Lower leg skin (tissue), 3 donors: ENCODE measurements around the gene HAUS5.

Experiments
- CTCF ChIP-seq, 3 donors: fragments of 450-650 bp; IDR thresholded peaks; one replicate each; pipeline ENCODE4 v1.5.1; 2016; ENCODE audit warnings: antibody characterized with exemption in 3 of 3, mild to moderate bottlenecking in 3 of 3, moderate library complexity in 2 of 3
- POLR2A ChIP-seq, 2 donors: fragments of 450-650 bp; IDR thresholded peaks; one replicate each; pipeline ENCODE4 v1.6.1; 2016 to 2017; ENCODE audit warnings: antibody characterized with exemption in 2 of 2, mild to moderate bottlenecking in 1 of 2, moderate library complexity in 1 of 2

- TF ChIP-seq CTCF (IDR thresholded peaks at IDR 0.05) = no peak
- TF ChIP-seq POLR2A (IDR thresholded peaks at IDR 0.05) = no peak
Measured at GRCh38 chr19:35655600-35655999, 43.1 kb downstream of the HAUS5 start.
